Activated CD8-positive, alpha-beta memory T cell treated with anti-CD3 and anti-CD28 coated beads for 1 hour (primary cell): ENCODE results near the gene TKTL1.
"Not testable (repeated sequence)": the region's sequence is repeated elsewhere in the genome, so short reads cannot be mapped to it uniquely, and the experiment has no call there.

Source experiments
- DNase-seq, 2 donors: peaks; one replicate each; pipeline ENCODE4 v3.0.0-alpha.2; 2020; ENCODE audit warnings: low read depth in 1 of 2; ENCODE audit errors: extremely low read depth in 1 of 2

The TKTL1 gene

GRCh38 chrX:154309041-154309775 is 13.6 kb downstream of the TKTL1 start:
- DNase-seq = no peak

- no peak for DNase-seq
Measured at GRCh38 chrX:154310616-154311536, 15.3 kb downstream of the TKTL1 start.

- DNase-seq = no peak
Measured at GRCh38 chrX:154312116-154312515, 16.5 kb downstream of the TKTL1 start.

DNA sequence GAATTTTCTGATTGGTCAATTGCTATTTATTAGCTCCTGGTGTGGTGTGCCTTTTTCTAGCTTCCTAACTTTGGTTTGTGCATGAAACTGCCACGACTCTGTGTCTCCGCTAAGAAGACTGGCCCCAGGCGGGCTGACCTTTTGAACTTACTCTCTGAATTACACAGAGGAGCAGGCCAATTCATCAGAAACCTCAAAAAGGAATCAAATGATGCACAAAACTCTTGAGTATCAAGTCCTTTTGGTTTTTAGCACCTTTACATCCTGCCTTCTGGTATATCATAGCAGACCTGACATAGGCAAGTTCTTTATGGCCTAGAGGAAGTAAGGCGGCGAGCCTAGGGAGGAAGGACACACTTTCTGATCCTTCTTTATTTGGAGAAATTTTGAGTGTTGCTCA is 17.6 kb downstream of the TKTL1 start:
- no peak for DNase-seq

DNA sequence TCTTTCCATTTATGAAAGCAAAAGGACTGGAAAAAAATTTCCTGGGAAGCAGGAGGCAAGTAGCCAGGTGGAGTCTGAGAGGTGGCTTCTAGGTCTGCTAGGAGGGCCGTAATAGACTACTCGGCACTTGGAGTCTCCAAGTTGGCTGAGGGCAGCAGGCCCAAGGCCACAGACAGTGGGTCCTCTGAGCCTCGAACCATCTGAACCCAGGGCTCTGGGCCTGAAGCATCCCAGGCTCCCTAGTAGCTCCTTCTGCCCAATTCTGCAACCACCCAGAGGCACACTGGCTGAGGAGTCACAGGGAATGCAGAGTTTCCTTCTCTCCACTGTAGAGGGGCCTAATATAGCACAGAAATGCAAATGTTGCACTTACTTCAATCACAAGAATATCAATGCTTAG is 19.8 kb downstream of the TKTL1 start:
- DNase-seq = no peak

GRCh38 chrX:154317391-154317995 is 21.9 kb downstream of the TKTL1 start:
- no peak for DNase-seq

DNA sequence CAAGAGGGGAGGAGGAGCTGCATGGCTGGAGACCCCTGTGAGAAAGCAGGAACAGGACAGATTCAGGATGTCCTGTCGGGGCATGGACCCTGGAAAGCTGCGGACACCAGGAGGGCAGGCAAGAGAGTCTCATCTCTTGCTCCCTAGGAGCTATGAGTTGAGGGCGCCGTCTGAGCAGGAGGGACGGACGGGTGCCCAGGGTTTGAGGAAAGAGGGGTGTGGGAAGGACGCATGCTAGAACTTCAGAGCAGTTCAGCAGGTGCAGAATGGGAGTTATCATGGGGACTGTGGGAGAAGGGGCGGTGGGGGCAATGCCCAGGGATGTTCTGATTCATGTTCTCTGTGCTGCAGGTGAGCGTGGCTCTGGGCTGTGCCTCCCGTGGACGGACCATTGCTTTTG is 24.8 kb downstream of the TKTL1 start:
- DNase-seq = no peak

DNA sequence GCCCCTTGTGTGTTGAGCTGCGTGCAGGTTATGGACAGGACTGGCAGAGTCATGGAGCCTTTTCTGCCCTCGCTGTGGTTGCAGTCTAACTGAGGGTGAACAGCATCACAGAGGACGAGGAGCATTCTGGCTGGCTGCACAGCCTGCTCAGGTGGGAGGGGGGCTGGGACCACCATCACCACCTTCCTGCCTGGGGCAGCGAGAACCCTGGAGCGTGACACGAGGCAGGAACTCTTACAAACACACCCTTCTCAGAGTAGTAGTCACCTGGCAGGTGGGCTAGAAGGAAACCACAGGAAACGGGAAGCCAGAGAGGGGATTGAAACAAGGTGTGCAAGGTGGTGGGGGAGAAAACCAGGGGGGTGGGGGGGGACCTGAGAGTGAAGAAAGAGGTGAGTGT is 25.6 kb downstream of the TKTL1 start:
- no peak for DNase-seq

- DNase-seq = no peak
Measured at GRCh38 chrX:154321594-154321993, 26.0 kb downstream of the TKTL1 start.

DNA sequence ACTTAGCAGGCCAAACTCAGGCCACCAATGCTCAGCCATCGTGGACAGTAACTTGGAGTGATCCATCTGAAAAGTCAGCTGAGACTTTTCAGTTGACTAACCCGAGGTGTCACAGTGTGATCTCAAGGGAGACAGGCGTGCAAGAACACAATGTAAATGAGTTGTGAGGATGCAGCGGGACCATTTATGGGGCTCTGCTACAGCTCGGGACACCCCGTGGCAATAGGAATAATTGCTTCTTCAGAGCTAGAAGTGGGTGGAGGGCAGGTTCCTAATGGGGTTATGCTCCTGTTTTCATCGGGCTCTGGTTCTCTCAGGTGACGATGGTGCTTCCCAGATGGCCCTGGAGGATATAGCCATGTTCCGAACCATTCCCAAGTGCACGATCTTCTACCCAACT is 27.3 kb downstream of the TKTL1 start:
- no peak for DNase-seq

DNA sequence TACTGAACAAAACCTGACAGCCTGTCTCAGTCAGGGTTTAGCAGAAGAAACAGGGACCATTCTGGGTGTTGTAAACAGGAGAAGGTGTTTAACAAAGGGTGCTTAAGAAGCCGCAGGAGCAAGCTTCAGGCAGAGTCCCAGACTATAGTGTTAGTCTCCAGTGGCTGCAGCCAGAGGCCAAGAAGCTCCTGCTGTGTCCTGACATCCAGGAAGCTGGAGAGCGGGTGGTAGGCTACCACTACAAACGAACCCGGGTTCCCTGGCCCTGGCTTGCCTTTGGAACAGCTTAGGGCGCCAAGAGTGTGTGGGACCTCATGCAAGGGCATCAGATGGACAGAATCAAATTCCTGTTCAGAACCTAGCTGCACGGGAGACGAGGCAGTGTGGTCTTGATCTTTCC is 27.9 kb downstream of the TKTL1 start:
- no peak for DNase-seq

- no peak for DNase-seq
Measured at GRCh38 chrX:154325541-154325940, 29.9 kb downstream of the TKTL1 start.

DNA sequence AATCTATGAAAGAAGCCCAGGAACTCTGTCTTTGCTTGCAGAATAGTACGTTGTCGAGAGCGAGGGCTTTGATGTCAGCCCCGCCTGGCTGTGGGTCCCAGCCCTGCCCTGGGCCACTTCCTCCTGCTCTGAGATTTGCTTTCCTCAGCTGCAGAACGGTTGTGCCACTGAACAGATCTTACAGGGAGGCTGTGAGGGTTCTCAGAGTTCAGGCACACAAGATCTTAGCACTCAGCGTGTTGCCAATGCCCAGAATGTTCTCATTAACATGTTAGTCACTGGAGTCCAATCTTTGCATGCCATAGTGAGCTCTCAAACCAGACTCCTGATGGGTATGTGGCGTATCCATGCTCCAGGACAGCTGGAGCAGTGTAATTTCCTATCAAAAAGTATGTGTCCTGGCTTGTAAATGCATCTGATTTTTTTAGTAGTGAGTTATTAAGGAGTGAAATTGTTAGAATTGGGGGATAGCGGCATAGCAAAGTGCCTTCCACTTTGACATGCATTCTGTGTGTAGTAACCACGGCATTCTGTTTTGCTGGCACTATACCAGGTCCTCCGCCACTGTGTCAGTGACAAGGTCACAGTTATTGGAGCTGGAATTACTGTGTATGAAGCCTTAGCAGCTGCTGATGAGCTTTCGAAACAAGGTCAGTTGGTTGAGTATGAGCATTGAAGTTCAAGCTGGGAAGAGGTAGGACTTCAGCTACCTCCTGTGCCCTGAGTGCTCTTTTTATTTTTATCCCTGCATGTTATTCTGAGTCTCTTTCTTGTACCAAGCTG is 31.6 kb downstream of the TKTL1 start:
- peak in 1 of 2 donors; percentile 16 for DNase-seq

GRCh38 chrX:154328646-154329045 is 33.1 kb downstream of the TKTL1 start:
- no peak for DNase-seq

- DNase-seq = no peak
Measured at GRCh38 chrX:154329294-154329693, 33.7 kb downstream of the TKTL1 start.

GRCh38 chrX:154332561-154332960 is 37.0 kb downstream of the TKTL1 start:
- no peak for DNase-seq

- DNase-seq = no peak
Measured at GRCh38 chrX:154333116-154333515, 37.5 kb downstream of the TKTL1 start.

- no peak for DNase-seq
Measured at GRCh38 chrX:154333837-154334271, 38.3 kb downstream of the TKTL1 start.

DNA sequence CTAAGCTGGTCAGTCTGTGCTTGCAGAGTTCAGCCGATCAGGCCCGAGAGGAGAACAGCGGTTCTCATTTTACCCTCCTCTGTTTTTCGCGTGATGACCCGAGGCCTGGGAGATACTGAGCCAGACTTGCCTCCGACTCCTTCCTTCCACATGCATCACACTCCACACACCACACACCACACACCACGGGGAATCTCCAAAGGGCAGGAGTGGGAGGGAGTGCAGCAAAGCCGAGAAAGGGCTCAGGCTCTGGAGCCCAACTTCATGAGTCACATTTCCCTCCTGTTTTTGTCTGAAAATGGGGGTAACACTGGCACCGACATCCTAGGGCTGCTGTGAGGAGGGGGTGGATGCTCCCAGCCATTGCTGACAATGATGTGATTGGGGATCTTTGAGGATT is 38.9 kb downstream of the TKTL1 start:
- no peak for DNase-seq

GRCh38 chrX:154341399-154342298 is 46.1 kb downstream of the TKTL1 start:
- not testable (repeated sequence) for DNase-seq
